Activated CD8-positive, alpha-beta T cell treated with anti-CD3 and anti-CD28 coated beads for 36 hours (primary cell): ENCODE results near the gene MYO9B. TPM values are rescaled to one million over a fixed set of nuclear protein-coding genes. Genes with fewer than 3 reads are reported as not detected.
"Not testable (repeated sequence)": the region's sequence is repeated elsewhere in the genome, so short reads cannot be mapped to it uniquely, and the experiment has no call there.

Source experiments
- ATAC-seq: fragments of 200-7000 bp; cut with Tn5 transposase; one replicate; pipeline ENCODE4 v1.10.0; 2021; ENCODE audit warnings: mild to moderate bottlenecking, moderate library complexity
- CTCF ChIA-PET: fragments of 350-600 bp; sonication (Branson Sonifier 250); formaldehyde crosslinking; loops from one replicate; lab custom pipeline; 2021; ENCODE audit warnings: antibody characterized with exemption; lab: Charles Lee
- POLR2A ChIA-PET: fragments of 350-600 bp; sonication (Branson Sonifier 250); formaldehyde crosslinking; loops from one replicate; lab custom pipeline; 2021; ENCODE audit warnings: antibody characterized with exemption; lab: Charles Lee
- DNase-seq: peaks from one replicate; pipeline ENCODE4 v3.0.0-alpha.2; 2020
- H3K27ac Mint-ChIP-seq: one replicate; pipeline ENCODE4 v1.8.0; 2021; ENCODE audit warnings: mild to moderate bottlenecking, mixed read lengths
- H3K27me3 Mint-ChIP-seq: one replicate; pipeline ENCODE4 v1.8.0; 2021; ENCODE audit warnings: mixed read lengths
- H3K36me3 Mint-ChIP-seq: one replicate; pipeline ENCODE4 v1.8.0; 2021; ENCODE audit warnings: low read depth, mixed read lengths
- H3K4me1 Mint-ChIP-seq: one replicate; pipeline ENCODE4 v1.8.0; 2021; ENCODE audit warnings: low read depth, mixed read lengths
- H3K4me3 Mint-ChIP-seq: one replicate; pipeline ENCODE4 v1.8.0; 2021; ENCODE audit warnings: mild to moderate bottlenecking, moderate library complexity, mixed read lengths
- H3K9me3 Mint-ChIP-seq: one replicate; pipeline ENCODE4 v1.8.0; 2021; ENCODE audit warnings: mixed read lengths
- CTCF ChIP-seq: fragments of 200-600 bp; IDR thresholded peaks from one replicate; pipeline ENCODE4 v1.8.0; 2022; ENCODE audit warnings: antibody characterized with exemption, mild to moderate bottlenecking
- intact Hi-C: fragments of 100-400 bp; cut with micrococcal nuclease; formaldehyde crosslinking; loops from one replicate; pipeline ENCODE4 v1.10.0; 2022
- total RNA-seq, 2 experiments: library from RNA; stranded (reverse); gene quantifications; one replicate each; pipeline ENCODE4 v1.2.3, GENCODE V29; 2021

MYO9B gene
- total RNA-seq, 2 experiments from 2014 or later: 111 to 112 TPM

GRCh38 chr19:17138937-17139598, 63.5 kb downstream of the MYO9B start:
- no peaks in the 10 kb centered on the region for H3K27me3 Mint-ChIP-seq
- H3K27ac Mint-ChIP-seq: no peak overlapping the region
- no peaks in the 10 kb centered on the region for H3K9me3 Mint-ChIP-seq
- TF ChIP-seq CTCF: no peak
- no peak for ATAC-seq
- peaks cover 19% of the 10 kb centered on the region for H3K36me3 Mint-ChIP-seq
- intact Hi-C loops: no loop called here
- ChIA-PET POLR2A (no interaction called here), CTCF (no interaction called here)
- H3K4me3 Mint-ChIP-seq: no peak overlapping the region
- DNase-seq: no peak
- peaks cover 15% of the 10 kb centered on the region for H3K4me1 Mint-ChIP-seq

GRCh38 chr19:17144771-17145170, 69.2 kb downstream of the MYO9B start:
- H3K36me3 Mint-ChIP-seq: peaks cover 14% of the 10 kb centered on the region
- ATAC-seq, CTCF ChIA-PET, POLR2A ChIA-PET, H3K4me3 Mint-ChIP-seq, DNase-seq, H3K9me3 Mint-ChIP-seq, intact Hi-C loops, H3K27me3 Mint-ChIP-seq, H3K27ac Mint-ChIP-seq, H3K4me1 Mint-ChIP-seq: not testable (repeated sequence)

- peaks cover 16% of the 10 kb centered on the region for H3K36me3 Mint-ChIP-seq
- H3K27me3 Mint-ChIP-seq: no peaks in the 10 kb centered on the region
- DNase-seq (no peak), ATAC-seq (no peak)
- H3K9me3 Mint-ChIP-seq: no peaks in the 10 kb centered on the region
- intact Hi-C loops: no loop called here
- H3K4me3 Mint-ChIP-seq: no peak overlapping the region
- POLR2A ChIA-PET: no interaction called here
- peaks cover 3% of the 10 kb centered on the region for H3K4me1 Mint-ChIP-seq
- no peak for TF ChIP-seq CTCF
- H3K27ac Mint-ChIP-seq: no peak overlapping the region
- CTCF ChIA-PET: no interaction called here
These were observed 70.2 kb downstream of the MYO9B start for GRCh38 chr19:17145546-17146497.

GRCh38 chr19:17148130-17148529, 72.6 kb downstream of the MYO9B start:
- Mint-ChIP-seq H3K27me3 (no peaks in the 10 kb centered on the region), H3K4me1 (peaks cover 3% of the 10 kb centered on the region), H3K27ac (no peak overlapping the region), H3K9me3 (no peaks in the 10 kb centered on the region), H3K4me3 (no peak overlapping the region), H3K36me3 (peaks cover 13% of the 10 kb centered on the region)
- POLR2A ChIA-PET: no interaction called here
- no peak for ATAC-seq
- CTCF ChIA-PET: no interaction called here
- intact Hi-C loops: no loop called here
- no peak for TF ChIP-seq CTCF
- DNase-seq: no peak

- ATAC-seq (no peak), DNase-seq (no peak)
- CTCF ChIA-PET: no interaction called here
- Mint-ChIP-seq H3K27ac (no peak overlapping the region), H3K27me3 (no peaks in the 10 kb centered on the region), H3K36me3 (peaks cover 21% of the 10 kb centered on the region), H3K4me3 (no peak overlapping the region), H3K4me1 (peaks cover 3% of the 10 kb centered on the region), H3K9me3 (no peaks in the 10 kb centered on the region)
- TF ChIP-seq CTCF: no peak
- POLR2A ChIA-PET: no interaction called here
- intact Hi-C loops: no loop called here
These were observed 74.0 kb downstream of the MYO9B start for GRCh38 chr19:17149393-17150135.
